HG03095 (cell line): ENCODE results near the gene HBA1.
"Not testable (repeated sequence)": the region's sequence is repeated elsewhere in the genome, so short reads cannot be mapped to it uniquely, and the experiment has no call there.

Experiments used
- ATAC-seq: cut with Tn5 transposase; IDR thresholded peaks from one replicate; pipeline ENCODE4 v1.9.1; 2021; ENCODE audit warnings: moderate library complexity; ENCODE audit not compliant: unreplicated experiment

Gene HBA1

GRCh38 chr16:159136-159849 is 17.2 kb upstream of the HBA1 start:
- no peak for ATAC-seq

- not testable (repeated sequence) for ATAC-seq
Observed at GRCh38 chr16:160242-160641, 16.2 kb upstream of the HBA1 start.

GRCh38 chr16:160691-161190 is 15.7 kb upstream of the HBA1 start:
- ATAC-seq, result no peak

GRCh38 chr16:162271-162991 is 14.0 kb upstream of the HBA1 start:
- no peak for ATAC-seq

- not testable (repeated sequence) for ATAC-seq
Observed at GRCh38 chr16:163139-163538, 13.3 kb upstream of the HBA1 start.

- not testable (repeated sequence) for ATAC-seq
Observed at GRCh38 chr16:163696-164095, 12.8 kb upstream of the HBA1 start.

- ATAC-seq, result not testable (repeated sequence)
Observed at GRCh38 chr16:164134-164823, 12.2 kb upstream of the HBA1 start.

GRCh38 chr16:164827-165538 is 11.5 kb upstream of the HBA1 start:
- ATAC-seq, result no peak

- ATAC-seq, result no peak
Observed at GRCh38 chr16:165539-166374, 10.7 kb upstream of the HBA1 start, which contains the start of gene HBM. Gene HBM, plus strand, starts transcription at chr16:165978. Its CDS starts 20 bp downstream, at chr16:165998.

- ATAC-seq, result no peak
Observed at GRCh38 chr16:166375-167121, 9.9 kb upstream of the HBA1 start.

GRCh38 chr16:167122-167690 is 9.3 kb upstream of the HBA1 start:
- no peak for ATAC-seq

GRCh38 chr16:168424-168823 is 8.1 kb upstream of the HBA1 start:
- no peak for ATAC-seq

- no peak for ATAC-seq
Observed at GRCh38 chr16:169014-169413, 7.5 kb upstream of the HBA1 start.

- not testable (repeated sequence) for ATAC-seq
Observed at GRCh38 chr16:170088-170507, 6.4 kb upstream of the HBA1 start.

- ATAC-seq, result no peak
Observed at GRCh38 chr16:170788-171187, 5.7 kb upstream of the HBA1 start.

- not testable (repeated sequence) for ATAC-seq
Observed at GRCh38 chr16:172374-172941, 4.0 kb upstream of the HBA1 start, which contains the start of gene HBA2. Gene HBA2, plus strand, starts transcription at chr16:172876. Its CDS starts 37 bp downstream, at chr16:172913.

- ATAC-seq, result not testable (repeated sequence)
Observed at GRCh38 chr16:173211-173854, 3.1 kb upstream of the HBA1 start.
